T-helper 1 cell treated with Interleukin-12 subunit alpha and Interleukin-12 subunit beta and Interleukin-4 antibody, amounts not matched to agents 30 ng/mL and 1 ng/mL, for 36 hours (primary cell): ENCODE measurements around the gene GBP6. TPM values are rescaled to one million over a fixed set of nuclear protein-coding genes. Genes with fewer than 3 reads are reported as not detected.

Source experiments
- total RNA-seq: library from RNA; stranded (reverse); gene quantifications from 2 replicates; pipeline ENCODE4 v1.2.3, GENCODE V29; 2022

The GBP6 gene
- total RNA-seq, 1 donor from 2014 or later, result 3.8 TPM

Other genes starting within 250 kb of the GBP6 start
- gene GBP2, start 237.9 kb upstream of the GBP6 start, total RNA-seq, result 196 and 198 TPM in 2 replicates
- gene GBP7, start 188.1 kb upstream of the GBP6 start, total RNA-seq, result not detected in 2 replicates
- gene GBP4, start 165.1 kb upstream of the GBP6 start, total RNA-seq, result 147 and 150 TPM in 2 replicates
- 836 and 845 TPM in 2 replicates for gene GBP5, start 91.2 kb upstream of the GBP6 start, total RNA-seq
- 22.0 and 26.6 TPM in 2 replicates for gene LRRC8B, start 160.8 kb downstream of the GBP6 start, total RNA-seq